ENCODE measurements around the gene PRRX1.

GRCh38 chr1:170682809-170683208, 18.9 kb downstream of the PRRX1 start:
- TF ChIP-seq BACH2 (CRISPR knock-in tag; IDR thresholded peaks at IDR 0.05; ENCODE audit: borderline replicate concordance) (no peak), SNAI2 (CRISPR knock-in tag; IDR thresholded peaks at IDR 0.05) (no peak), ISL1 (CRISPR knock-in tag; IDR thresholded peaks at IDR 0.05) (no peak)
